Thoracic aorta (tissue), 2 donors: Measurements from ENCODE around the gene KCTD21. TPM values are rescaled to one million over a fixed set of nuclear protein-coding genes. Genes with fewer than 3 reads are reported as not detected.
"Not testable (repeated sequence)": the region's sequence is repeated elsewhere in the genome, so short reads cannot be mapped to it uniquely, and the experiment has no call there.

Experiments used
- ATAC-seq: fragments of 150-250 bp; one replicate; pipeline ENCODE4 v1.8.0; 2017; ENCODE audit warnings: low read depth; ENCODE audit not compliant: insufficient number of reproducible peaks, low FRiP score
- DNase-seq: peaks from one replicate; pipeline ENCODE4 v3.0.0-alpha.2; 2020; ENCODE audit warnings: low spot score
- H3K27ac ChIP-seq, 2 donors: fragments of 200-600 bp; sonication (generic); 1 replicate in 1 of 2; 2 replicates in 1 of 2; pipeline ENCODE4 v1.5.1; 2016; ENCODE audit warnings: mild to moderate bottlenecking in 2 of 2, moderate library complexity in 2 of 2
- H3K27me3 ChIP-seq: fragments of 200-600 bp; sonication (generic); replicated peaks from 2 replicates; pipeline ENCODE4 v1.6.0; 2016; ENCODE audit warnings: mild to moderate bottlenecking; ENCODE audit not compliant: insufficient read depth
- H3K36me3 ChIP-seq: fragments of 200-600 bp; sonication (generic); one replicate; pipeline ENCODE4 v1.5.1; 2016
- H3K4me1 ChIP-seq, 2 donors: fragments of 200-600 bp; sonication (generic); 1 replicate in 1 of 2; 2 replicates in 1 of 2; pipeline versions ENCODE4 v1.5.1 to v1.6.0; 2016; ENCODE audit warnings: low read depth in 2 of 2, mild to moderate bottlenecking in 1 of 2; ENCODE audit not compliant: control insufficient read depth in 1 of 2
- H3K4me3 ChIP-seq: fragments of 200-600 bp; sonication (generic); 2 replicates; pipeline ENCODE4 v1.5.1; 2016; ENCODE audit warnings: mild to moderate bottlenecking
- H3K9me3 ChIP-seq: fragments of 200-600 bp; sonication (generic); 2 replicates; pipeline ENCODE4 v1.5.1; 2016
- total RNA-seq, 2 donors: library from RNA; depleted of rRNA; stranded (reverse); fragments of >200 nt; gene quantifications; one replicate each; pipeline versions ENCODE4 v1.1.0 to v1.2.3, GENCODE V29; 2016
- TF ChIP-seq, protein P1 (sequence below): fragments of 200-600 bp; sonication (generic); IDR thresholded peaks from one replicate; pipeline ENCODE4 v1.5.1; 2019; ENCODE audit warnings: antibody characterized with exemption

KCTD21 gene
- total RNA-seq, 2 donors from 2014 or later = 9.1 to 13.7 TPM

DNA sequence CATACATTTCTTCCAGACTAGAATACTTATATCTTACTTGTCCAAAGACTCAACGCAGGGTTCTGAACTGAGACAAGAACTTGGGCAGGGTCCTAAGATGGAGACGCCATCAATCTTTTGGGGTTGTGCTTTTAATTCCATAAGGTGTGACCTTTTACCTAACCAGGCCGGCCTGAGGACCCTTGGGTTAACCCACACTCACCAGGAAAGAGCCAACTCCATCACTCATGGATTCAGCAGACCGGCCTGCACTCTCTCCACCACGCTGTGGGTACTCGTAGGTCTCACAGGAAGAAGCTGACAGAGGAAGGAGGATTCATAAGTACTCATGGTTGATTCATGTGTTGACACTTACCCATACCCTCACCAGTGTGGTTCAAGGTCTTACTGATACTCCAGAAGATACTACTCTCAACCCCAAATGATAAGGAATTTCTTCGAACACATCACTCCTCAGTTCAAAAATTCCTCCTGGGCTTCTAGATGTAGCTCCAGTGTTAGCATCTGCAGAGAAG is 36.5 kb upstream of the KCTD21 start:
- no peak for ATAC-seq
- Histone ChIP-seq H3K9me3 (no peaks in the 10 kb centered on the region), H3K27ac (no peak overlapping the region), H3K4me1 (peaks cover 0 to 6% of the 10 kb centered on the region in 2 donors), H3K36me3 (peaks cover 55% of the 10 kb centered on the region), H3K4me3 (no peak overlapping the region), H3K27me3 (no peaks in the 10 kb centered on the region)
- TF ChIP-seq, protein P1, sequence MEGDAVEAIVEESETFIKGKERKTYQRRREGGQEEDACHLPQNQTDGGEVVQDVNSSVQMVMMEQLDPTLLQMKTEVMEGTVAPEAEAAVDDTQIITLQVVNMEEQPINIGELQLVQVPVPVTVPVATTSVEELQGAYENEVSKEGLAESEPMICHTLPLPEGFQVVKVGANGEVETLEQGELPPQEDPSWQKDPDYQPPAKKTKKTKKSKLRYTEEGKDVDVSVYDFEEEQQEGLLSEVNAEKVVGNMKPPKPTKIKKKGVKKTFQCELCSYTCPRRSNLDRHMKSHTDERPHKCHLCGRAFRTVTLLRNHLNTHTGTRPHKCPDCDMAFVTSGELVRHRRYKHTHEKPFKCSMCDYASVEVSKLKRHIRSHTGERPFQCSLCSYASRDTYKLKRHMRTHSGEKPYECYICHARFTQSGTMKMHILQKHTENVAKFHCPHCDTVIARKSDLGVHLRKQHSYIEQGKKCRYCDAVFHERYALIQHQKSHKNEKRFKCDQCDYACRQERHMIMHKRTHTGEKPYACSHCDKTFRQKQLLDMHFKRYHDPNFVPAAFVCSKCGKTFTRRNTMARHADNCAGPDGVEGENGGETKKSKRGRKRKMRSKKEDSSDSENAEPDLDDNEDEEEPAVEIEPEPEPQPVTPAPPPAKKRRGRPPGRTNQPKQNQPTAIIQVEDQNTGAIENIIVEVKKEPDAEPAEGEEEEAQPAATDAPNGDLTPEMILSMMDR = no peak
- no peak for DNase-seq

DNA sequence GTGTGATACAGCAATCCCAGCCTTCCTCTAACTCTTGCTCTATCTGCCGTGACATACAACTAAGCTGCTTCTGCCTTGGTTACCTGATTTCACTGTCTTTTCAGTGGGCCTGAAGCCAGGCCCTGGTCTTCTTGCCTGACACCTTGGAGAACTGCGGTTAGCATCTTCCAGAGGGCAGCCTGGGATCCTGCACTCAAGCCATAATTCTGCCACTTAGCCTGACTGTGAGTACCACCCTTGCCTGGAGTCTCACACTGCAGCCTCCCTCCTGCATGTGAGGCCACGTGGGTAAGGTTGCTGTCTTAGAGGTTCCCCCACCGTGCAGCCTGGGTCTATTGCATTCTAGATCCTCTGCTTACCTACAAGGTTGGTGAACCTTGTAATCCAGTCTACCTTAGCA is 36.1 kb upstream of the KCTD21 start:
- Histone ChIP-seq H3K36me3 (peaks cover 59% of the 10 kb centered on the region), H3K27ac (no peak overlapping the region), H3K9me3 (no peaks in the 10 kb centered on the region), H3K4me1 (peaks cover 0 to 1% of the 10 kb centered on the region in 2 donors), H3K27me3 (no peaks in the 10 kb centered on the region), H3K4me3 (no peak overlapping the region)
- ATAC-seq (no peak), DNase-seq (no peak)
- TF ChIP-seq, protein P1 = no peak

DNA sequence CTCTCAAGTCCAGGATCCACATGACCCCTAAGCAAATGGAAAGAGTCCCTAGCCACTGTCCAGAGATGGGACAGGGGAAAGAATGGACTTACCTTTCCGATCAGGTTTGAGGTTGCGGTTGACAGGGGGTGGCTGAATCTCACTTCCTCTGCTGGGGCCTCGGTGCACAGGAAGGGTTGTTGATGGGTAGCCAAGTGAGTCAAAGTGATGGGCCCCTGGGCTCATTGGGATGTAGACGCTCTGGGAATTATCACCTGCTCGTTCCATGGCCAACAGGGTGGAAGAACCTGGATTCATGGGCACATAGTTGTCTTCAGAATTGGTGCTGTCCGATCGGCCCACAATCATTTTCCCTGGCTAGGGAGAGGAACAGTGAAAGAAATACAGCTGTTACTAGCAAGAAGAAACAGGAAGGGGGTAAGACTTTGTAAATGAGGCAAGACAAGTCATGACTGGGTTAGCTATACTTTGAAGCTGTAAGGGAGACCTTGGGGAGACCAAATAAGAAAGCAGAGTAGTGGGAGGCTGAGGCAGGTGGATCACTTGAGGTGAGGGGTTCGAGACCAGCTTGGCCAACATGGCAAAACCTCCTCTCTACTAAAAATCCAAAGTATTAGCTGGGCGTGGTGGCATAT is 35.0 kb upstream of the KCTD21 start:
- no peak for ATAC-seq
- Histone ChIP-seq H3K4me1 (no peaks in the 10 kb centered on the region), H3K27me3 (no peaks in the 10 kb centered on the region), H3K4me3 (no peak overlapping the region), H3K9me3 (no peaks in the 10 kb centered on the region), H3K27ac (no peak overlapping the region), H3K36me3 (peaks cover 68% of the 10 kb centered on the region)
- no peak for DNase-seq
- TF ChIP-seq, protein P1 = no peak

DNA sequence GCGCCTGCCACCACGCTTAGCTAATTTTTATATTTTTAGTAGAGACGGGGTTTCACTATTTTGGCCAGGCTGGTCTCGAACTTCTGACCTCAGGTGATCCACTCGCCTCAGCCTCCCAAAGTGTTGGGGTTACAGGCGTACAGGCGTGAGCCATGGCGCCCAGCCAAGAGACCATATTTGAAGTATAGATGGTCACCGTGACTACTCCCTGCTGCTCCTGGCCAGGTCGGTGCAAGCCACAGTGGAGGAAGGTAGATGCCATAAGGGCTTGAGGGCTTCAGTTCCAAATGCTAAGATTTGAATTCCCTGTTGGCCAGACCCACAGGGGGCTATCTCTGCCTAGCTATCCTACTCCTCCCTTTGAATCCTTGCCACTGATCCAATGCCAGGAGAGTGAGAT is 34.3 kb upstream of the KCTD21 start:
- H3K27ac ChIP-seq, ATAC-seq, DNase-seq, H3K4me3 ChIP-seq, H3K4me1 ChIP-seq, H3K9me3 ChIP-seq, H3K27me3 ChIP-seq: not testable (repeated sequence)
- peaks cover 72% of the 10 kb centered on the region for H3K36me3 ChIP-seq

DNA sequence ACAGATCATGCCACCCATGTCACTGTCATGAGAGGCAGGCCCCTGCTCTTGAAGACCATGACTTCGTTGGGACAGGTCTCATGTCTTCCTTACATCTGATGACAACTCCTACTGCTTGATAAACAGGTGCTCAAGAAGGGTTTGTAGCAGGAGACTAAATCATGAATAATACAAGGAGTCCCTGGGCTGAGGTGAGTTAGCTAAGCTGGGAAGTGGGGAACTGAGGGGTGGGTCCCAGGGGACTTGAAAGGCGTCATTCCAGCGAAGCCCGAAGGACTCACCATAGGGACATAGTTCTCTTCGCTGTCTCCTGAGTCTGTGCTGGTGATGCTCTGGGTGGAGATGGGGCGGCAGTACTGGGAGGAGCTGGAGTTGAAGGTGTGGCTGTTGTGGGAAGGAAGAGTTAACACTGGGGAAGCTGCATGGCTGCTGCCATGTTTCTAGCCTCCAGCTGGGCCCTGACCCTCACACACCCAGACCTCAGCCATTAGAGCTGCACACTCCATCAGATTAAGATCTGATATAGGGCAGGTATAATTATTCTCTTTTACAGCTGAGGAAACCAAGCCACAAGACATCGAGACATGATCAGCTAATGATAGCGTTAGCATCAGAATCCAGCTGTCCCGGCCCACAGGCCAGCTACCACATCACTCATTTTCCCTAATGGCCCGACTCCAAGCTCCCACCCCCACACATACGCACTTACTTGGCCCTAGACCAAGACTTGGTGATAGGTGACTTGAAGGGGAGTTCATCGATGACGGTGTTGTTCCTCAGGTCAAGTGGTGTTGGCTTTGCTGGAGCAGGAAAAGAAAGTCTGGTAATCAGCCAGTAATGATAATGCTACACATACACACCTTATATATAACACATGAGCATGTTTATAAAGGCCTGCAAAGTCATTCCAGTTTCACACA is 33.2 kb upstream of the KCTD21 start:
- peaks cover 77% of the 10 kb centered on the region for H3K36me3 ChIP-seq
- no peaks in the 10 kb centered on the region for H3K9me3 ChIP-seq
- DNase-seq = no peak
- no peak overlapping the region for H3K4me3 ChIP-seq
- no peaks in the 10 kb centered on the region for H3K27me3 ChIP-seq
- ATAC-seq = no peak
- TF ChIP-seq, protein P1 = no peak
- H3K27ac ChIP-seq = no peak overlapping the region
- no peaks in the 10 kb centered on the region for H3K4me1 ChIP-seq
